ENCODE results near the gene ELMO2.

GRCh38 chr20:46393967-46394366, 12.4 kb downstream of the ELMO2 start:
- TF ChIP-seq CTCF (IDR thresholded peaks at IDR 0.05) (no peak), EZH2 (IDR thresholded peaks at IDR 0.05; ENCODE audit: borderline replicate concordance, insufficient read depth, low read depth, low read length, poor library complexity, severe bottlenecking) (no peak)
